Amniotic stem cell (primary cell): ENCODE results near the gene SMARCAD1.
"Not testable (repeated sequence)": the region's sequence is repeated elsewhere in the genome, so short reads cannot be mapped to it uniquely, and the experiment has no call there.

ENCODE experiments used
- DNase-seq: peaks from one replicate; lab custom pipeline; 2025; lab: John Stamatoyannopoulos, UW

SMARCAD1 gene

GRCh38 chr4:94293981-94294380 lies 86.3 kb downstream of the SMARCAD1 start:
- not testable (repeated sequence) for DNase-seq

- DNase-seq = not testable (repeated sequence)
Measured at GRCh38 chr4:94295473-94295872, 87.8 kb downstream of the SMARCAD1 start.

- DNase-seq = no peak
Measured at GRCh38 chr4:94298725-94299252, 91.1 kb downstream of the SMARCAD1 start.

GRCh38 chr4:94302191-94302590 lies 94.5 kb downstream of the SMARCAD1 start:
- no peak for DNase-seq

GRCh38 chr4:94304365-94304971 lies 96.8 kb downstream of the SMARCAD1 start:
- DNase-seq = no peak

GRCh38 chr4:94305466-94306225 lies 98.0 kb downstream of the SMARCAD1 start:
- DNase-seq = no peak

- DNase-seq = no peak
Measured at GRCh38 chr4:94306713-94307112, 99.0 kb downstream of the SMARCAD1 start.

- no peak for DNase-seq
Measured at GRCh38 chr4:94307231-94307871, 99.7 kb downstream of the SMARCAD1 start.

- not testable (repeated sequence) for DNase-seq
Measured at GRCh38 chr4:94319927-94320326, 112.3 kb downstream of the SMARCAD1 start.

GRCh38 chr4:94325835-94326234 lies 118.2 kb downstream of the SMARCAD1 start:
- no peak for DNase-seq

- DNase-seq = no peak
Measured at GRCh38 chr4:94329933-94330332, 122.3 kb downstream of the SMARCAD1 start.

- no peak for DNase-seq
Measured at GRCh38 chr4:94332983-94333590, 125.4 kb downstream of the SMARCAD1 start.

GRCh38 chr4:94333866-94334265 lies 126.2 kb downstream of the SMARCAD1 start:
- DNase-seq = no peak

- no peak for DNase-seq
Measured at GRCh38 chr4:94334476-94334875, 126.8 kb downstream of the SMARCAD1 start.

- no peak for DNase-seq
Measured at GRCh38 chr4:94334962-94335361, 127.3 kb downstream of the SMARCAD1 start.

GRCh38 chr4:94336303-94336702 lies 128.6 kb downstream of the SMARCAD1 start:
- DNase-seq = no peak

GRCh38 chr4:94336791-94337190 lies 129.1 kb downstream of the SMARCAD1 start:
- not testable (repeated sequence) for DNase-seq

- DNase-seq = no peak
Measured at GRCh38 chr4:94338681-94339351, 131.2 kb downstream of the SMARCAD1 start.

- DNase-seq = no peak
Measured at GRCh38 chr4:94339779-94340178, 132.1 kb downstream of the SMARCAD1 start.
